Cardiac fibroblast (primary cell): ENCODE measurements around the gene AOPEP.
"Not testable (repeated sequence)": the region's sequence is repeated elsewhere in the genome, so short reads cannot be mapped to it uniquely, and the experiment has no call there.

Source experiments
- DNase-seq, 2 donors: peaks; one replicate each; pipeline versions ENCODE4 v3.0.0 to v3.0.0-alpha.2; 2010; ENCODE audit warnings: low read depth in 2 of 2
- H3K4me3 ChIP-seq, 2 donors: replicated peaks in 1 of 2; 1 replicate in 1 of 2; 2 replicates in 1 of 2; pipeline ENCODE4 v1.5.1; 2011; ENCODE audit warnings: low read depth in 2 of 2, low read length in 2 of 2, mild to moderate bottlenecking in 2 of 2, moderate library complexity in 1 of 2
- CTCF ChIP-seq: IDR thresholded peaks from one replicate; pipeline ENCODE4 v1.5.1; 2011; ENCODE audit warnings: low read depth, mild to moderate bottlenecking, low read length, inconsistent platforms

AOPEP gene

GRCh38 chr9:95018099-95018936 lies 291.8 kb downstream of the AOPEP start:
- no peak for TF ChIP-seq CTCF
- H3K4me3 ChIP-seq, result no peak overlapping the region
- peak; percentile 86 to 98 for DNase-seq

- H3K4me3 ChIP-seq, DNase-seq: not testable (repeated sequence)
Measured at GRCh38 chr9:95020644-95021043, 294.1 kb downstream of the AOPEP start.

- H3K4me3 ChIP-seq, result no peak overlapping the region
- TF ChIP-seq CTCF, result no peak
- no peak for DNase-seq
Measured at GRCh38 chr9:95021166-95021886, 294.8 kb downstream of the AOPEP start.

DNA sequence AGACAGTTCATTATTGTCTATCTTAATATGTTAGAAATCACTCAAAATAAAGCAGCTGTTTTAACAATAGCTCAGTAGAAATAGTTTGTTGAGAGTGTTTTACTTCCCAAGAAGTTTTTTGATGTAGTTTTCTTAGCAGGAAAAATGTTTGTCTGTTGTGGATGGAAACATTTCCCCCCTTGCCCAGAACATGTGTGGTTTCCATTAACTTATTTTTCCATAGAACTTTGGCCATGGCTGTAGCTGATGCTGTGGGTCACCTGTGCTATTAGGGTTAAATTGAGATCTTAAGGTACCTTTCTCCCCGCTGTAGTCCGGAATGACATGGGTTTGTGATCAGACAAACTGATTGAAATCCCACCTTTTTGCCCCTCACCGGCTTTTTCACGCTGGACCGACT lies 296.2 kb downstream of the AOPEP start:
- no peak overlapping the region for H3K4me3 ChIP-seq
- DNase-seq, result no peak
- TF ChIP-seq CTCF, result no peak

DNA sequence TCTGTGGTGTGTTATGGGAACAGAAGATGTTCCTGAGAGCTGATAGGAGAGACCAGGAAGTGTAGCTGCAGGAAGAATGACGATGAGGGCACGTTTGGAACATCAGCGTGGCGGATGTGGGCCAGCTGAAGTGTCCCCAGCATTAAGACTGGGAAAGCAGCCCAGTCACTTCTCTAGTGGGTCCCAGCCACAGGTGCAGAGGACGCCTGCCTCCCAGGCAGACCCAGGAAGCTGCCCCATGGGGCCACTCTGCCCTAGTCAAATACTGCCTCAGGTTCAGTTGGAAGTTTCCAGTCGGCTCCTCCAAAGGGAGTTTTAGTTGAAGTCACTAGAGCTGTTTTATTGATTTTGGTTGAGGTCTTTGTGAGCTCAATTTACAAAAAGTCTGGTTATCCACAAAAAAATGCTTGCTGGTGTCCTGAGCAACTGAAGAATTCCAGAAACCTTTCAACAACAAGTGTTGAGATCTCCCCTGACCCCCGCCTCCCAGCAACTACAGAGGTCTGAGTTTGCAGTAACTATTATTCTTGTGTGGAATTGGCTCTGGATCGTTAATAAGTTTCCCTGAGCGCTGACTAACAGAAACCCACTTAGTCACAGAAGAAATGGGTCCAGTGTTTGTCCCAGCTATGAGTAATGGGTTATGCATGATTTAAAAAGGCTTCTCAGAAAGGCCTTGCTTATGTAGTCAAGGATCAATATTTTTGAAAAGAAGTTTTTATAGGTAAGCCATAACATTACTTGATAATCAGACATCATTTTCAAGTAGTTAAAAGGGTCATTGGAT lies 296.9 kb downstream of the AOPEP start:
- TF ChIP-seq CTCF, result no peak
- peak; percentile 77 to 94 for DNase-seq
- no peak overlapping the region for H3K4me3 ChIP-seq

DNA sequence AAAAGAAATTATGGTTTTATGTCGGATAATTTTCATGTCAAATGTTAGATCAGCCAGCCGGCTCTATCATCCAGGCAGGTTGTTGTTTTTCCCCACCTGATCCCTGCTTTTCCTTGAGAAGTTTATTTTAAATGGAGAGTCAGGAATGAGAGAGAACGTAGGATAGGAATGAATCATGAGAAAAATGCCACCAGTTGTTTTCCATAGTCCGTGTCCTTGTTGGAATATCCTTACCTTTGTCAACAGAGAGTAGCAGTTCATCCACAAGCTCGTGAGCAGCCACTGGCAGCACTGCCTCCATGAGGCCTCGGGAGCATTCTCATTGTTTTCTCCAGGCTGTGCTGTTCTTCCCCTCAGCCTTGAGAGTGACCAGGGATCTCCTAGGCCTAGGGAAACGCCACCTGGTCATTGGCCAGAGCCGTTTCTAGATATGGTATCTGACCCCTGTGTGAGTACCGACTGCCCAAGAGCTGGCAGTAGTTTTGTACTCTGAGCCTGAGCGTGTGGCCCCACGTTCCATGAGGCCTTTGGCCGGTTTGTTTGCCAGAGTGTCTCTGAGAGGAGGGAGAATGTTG lies 297.7 kb downstream of the AOPEP start:
- peak in 1 of 2 donors; percentile 50 for DNase-seq
- no peak overlapping the region for H3K4me3 ChIP-seq
- TF ChIP-seq CTCF, result no peak
